HG03139 (cell line): ENCODE measurements around the gene NLN.
A peak's percentile ranks its signal among the peaks of the same experiment; 100 is the strongest.
"Not testable (repeated sequence)": the region's sequence is repeated elsewhere in the genome, so short reads cannot be mapped to it uniquely, and the experiment has no call there.

Experiments used
- ATAC-seq: cut with Tn5 transposase; IDR thresholded peaks from one replicate; pipeline ENCODE4 v1.9.1; 2021; ENCODE audit not compliant: unreplicated experiment

Gene NLN

DNA sequence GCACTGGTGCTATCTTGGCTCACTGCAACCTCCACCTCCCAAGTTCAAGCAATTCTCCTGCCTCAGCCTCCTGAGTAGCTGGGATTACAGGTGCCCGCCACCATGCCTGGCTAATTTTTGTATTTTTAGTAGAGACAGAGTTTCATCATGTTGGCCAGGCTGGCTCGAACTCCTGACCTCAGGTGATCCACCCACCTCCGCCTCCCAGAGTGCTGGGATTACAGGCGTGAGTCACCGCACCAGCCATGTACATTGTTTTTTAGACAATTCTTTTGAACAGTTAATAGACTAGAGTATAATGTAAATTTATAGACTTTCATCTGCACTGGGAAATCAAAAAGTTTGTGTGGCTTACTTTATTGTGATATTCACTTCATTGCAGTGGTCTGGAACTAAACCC lies 85.5 kb downstream of the NLN start:
- ATAC-seq: not testable (repeated sequence)

DNA sequence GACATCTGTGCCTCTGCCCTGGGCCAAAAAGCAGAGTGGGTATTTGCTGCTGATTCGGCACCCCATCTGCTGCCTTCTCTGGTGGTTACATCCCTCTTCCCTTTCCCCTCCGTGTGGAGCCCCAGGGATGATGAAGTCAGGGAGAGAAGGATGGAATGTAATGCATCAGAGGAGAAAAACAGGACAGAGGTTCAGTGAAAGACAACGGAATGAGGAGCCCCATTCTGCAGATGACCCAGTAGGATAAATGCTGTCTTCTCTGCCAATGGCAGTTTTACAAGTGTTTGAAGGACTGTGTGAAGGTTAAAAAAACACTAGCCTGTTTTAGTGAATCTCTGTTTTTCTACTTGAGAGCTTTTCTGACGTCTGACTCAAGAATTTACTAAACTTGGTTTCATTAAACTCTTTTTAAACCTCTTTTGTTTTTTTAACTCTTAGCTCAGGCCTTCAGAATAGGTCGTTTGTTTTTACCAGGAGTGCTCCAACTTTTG lies 86.3 kb downstream of the NLN start:
- ATAC-seq: no peak

GRCh38 chr5:65808818-65809217 lies 86.8 kb downstream of the NLN start:
- no peak for ATAC-seq

DNA sequence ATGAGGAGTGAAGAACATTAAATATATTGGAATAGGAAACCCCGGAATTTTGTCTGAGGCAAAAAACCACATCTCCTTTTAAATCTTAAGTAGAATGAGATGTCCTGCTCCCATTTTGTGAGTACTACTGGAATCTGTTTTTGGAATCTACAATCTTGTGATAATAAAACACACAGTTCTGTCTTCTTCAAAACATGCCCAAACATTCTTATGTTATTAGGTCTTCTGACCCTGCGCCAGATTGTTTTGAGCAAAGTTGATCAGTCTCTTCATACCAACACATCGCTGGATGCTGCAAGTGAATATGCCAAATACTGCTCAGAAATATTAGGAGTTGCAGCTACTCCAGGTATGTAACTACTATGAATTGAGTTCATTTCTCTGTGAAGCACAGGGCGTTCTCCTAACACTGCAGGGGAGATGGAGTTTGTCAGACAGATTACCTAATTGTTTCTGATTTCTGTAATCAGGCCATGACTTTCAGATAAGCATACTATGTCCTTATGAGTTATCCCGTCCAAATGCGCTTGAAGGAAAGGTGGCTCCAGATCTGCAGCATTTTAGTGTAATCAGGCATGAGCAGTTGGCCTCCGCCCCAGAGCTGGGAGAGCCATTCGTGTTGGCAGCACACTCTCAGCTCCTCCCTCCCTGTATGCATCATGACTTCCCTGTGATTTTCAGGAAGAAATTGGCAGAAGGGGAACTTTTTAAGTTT lies 88.0 kb downstream of the NLN start:
- no peak for ATAC-seq

DNA sequence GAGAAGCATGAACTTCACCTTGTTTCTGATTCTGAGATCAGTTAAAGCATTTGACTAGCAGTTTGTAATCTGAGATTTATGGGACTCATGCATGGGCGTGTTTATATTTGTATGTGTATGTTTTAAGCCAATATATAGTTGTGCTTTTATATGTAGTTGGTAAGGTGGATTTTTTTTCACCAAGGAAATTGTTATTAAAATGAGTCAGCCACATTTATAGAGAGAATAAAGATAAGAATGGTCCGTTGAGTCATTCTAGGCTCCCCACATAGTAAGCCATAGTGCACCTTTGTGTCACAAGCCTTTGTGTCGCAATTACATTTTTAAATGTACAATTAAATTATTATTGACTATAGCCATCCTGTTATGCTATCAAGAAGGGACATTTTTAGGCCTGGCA lies 89.0 kb downstream of the NLN start:
- ATAC-seq: no peak

DNA sequence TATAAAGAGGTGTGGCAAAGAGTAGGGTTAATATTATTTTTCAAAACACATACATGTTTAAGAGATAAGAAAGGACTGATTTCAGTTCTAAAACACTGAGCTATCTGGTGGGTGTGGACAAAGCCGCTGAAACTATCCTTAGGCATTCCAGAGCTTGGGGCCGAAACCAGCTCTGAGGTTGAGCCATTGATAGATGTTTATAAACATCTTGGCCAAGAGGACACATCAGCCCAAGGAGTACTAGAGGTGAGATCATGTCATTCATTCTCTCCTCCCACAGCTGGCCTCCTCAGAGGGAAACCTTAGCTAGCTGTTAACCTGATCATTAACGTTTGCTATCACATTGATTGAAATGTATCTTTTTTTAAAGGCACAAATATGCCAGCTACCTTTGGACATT lies 89.9 kb downstream of the NLN start:
- no peak for ATAC-seq

DNA sequence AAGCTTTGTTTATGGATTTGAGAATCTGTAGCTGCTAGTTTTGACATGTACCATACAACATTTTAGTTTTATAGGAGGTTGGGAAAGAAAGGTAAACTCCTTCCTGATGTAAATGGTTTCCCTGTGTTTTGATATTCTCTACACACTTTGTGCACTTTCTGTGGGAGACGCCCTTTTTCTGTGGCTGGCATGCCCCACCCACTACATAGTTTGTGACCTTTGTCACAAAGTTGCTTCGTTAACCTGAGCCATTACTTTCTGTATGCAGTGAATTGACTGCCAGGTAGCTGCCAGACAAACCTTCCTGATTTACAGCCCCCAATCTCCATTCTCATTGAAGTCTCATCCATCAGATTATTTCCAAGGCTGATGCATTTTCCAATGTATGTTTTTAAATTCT lies 90.6 kb downstream of the NLN start:
- ATAC-seq: no peak

DNA sequence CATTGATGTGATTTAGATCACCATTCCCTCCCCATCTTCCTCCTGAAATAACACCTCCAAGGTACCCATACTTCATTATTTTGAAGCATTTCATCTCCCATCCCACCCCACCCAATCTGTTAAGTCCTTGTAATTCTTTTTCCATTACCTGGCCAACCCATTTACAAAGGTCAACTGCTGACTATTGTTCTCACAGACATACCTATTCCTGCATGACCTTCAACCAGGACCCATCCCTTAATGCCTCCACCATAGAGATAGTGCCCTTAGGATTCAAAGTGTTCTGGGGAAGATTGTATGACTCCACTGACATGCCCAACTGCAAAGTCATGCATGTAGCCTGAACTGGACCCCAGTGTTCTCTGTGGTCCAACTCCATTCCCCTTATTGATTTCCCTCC lies 91.2 kb downstream of the NLN start:
- ATAC-seq: no peak

GRCh38 chr5:65815161-65815560 lies 93.2 kb downstream of the NLN start:
- ATAC-seq: no peak

DNA sequence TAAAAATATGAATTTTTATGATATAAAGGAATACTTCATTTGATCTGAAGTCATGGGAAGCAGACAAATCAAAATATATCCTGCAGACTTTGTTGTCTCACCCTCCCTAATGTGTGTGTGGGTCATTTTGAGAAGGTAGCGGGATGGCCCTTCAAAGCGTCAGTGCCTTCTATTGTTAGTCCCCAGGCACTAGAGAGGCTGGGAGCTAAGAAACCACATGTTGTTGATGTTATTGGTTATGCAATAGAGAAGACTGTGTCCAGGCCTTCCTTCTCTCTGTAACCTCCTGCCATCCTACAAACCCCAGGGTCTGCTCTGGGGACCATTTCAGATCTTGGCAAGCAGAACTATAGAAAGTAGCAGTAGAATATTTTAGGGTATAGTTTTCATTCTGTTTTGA lies 94.7 kb downstream of the NLN start:
- ATAC-seq: no peak

DNA sequence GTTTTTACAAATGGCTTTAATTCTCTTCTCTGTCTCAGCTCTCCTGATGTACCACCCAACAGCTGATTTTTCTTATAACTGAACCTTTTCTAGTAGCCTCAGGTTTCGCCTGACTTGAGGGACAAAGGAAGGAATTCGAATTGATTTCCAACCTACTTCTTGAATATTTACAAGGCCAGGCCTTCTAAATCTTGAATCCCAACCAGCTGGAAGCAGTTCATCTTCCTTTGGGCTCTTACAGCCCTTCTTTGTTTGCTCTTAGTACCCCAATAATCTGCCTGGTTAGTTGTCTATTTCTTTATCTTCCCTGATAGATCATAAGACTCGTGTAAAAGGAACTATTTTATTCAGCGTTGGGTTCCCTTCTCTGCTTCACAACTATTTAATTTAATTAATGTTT lies 95.9 kb downstream of the NLN start:
- no peak for ATAC-seq

DNA sequence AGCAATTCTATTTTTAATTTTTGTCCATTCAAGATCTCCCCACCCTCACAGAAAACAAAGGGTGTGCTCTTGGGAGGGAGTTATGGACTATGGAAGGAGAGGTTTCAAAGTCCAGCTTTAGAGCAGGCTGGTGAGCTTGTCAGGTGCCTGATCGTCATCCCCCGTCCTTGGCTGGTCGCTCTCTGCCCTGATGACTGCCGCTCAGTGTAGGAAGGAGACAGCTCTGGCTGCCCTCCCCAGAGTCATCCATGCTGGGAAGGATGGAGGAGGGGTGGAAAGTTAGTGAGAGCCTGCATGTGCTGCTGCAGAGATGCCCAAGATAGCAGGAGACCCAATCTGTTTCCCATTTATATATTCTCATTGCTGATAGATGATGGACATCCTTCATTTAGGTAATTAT lies 96.6 kb downstream of the NLN start:
- no peak for ATAC-seq

GRCh38 chr5:65819215-65819904 lies 97.4 kb downstream of the NLN start:
- ATAC-seq: no peak

- no peak for ATAC-seq
Observed at GRCh38 chr5:65819905-65820240, 97.9 kb downstream of the NLN start.

DNA sequence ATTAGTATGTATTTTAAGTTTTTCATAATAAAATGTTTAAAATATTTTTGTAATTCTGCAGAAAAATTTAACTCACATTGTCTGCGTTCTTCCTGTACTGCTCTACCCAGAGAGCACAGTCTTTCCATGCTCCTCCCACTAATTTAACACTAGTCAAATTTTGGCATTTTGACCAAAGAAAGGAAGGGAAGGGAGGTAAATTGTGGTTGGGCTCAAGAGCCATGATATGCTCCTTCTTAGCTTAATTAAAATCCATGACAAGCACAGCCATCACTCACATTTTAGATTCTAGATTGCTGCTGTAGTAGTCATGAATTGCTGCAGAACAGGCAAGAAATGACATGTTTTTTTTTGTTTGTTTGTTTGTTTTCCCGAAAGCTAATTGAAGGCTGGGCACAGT lies 98.4 kb downstream of the NLN start:
- ATAC-seq: no peak

- ATAC-seq: no peak
Observed at GRCh38 chr5:65821966-65822365, 100.0 kb downstream of the NLN start.

- no peak for ATAC-seq
Observed at GRCh38 chr5:65822710-65823109, 100.7 kb downstream of the NLN start.

GRCh38 chr5:65823204-65823603 lies 101.2 kb downstream of the NLN start:
- ATAC-seq: no peak

DNA sequence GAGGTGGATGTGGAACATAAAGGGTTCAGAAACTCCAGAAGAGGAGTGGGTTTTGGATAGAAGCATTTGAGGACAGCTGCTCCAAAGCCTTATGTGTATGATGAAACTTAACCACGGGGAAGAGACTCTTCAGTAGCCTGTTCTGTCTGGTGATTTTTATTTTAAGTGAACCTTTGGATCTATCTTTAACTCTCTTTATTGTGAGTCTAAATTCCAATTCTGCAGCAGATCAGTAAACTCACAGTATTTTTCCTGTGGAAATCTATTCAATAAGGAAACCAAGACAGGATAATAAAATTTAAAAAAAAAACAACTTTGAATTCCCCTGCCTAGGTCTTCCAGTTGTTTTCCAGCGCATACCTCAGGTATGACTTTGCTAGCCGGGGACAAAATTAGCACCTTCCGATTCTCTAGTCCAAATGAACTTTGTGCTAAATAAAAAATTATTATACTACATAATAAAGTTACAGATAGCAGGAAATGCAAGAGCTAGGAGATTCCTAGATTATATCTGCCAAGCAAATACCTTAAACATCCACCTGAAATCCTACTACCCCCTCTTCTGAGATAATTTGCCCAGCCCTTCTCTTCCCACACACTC lies 101.9 kb downstream of the NLN start:
- no peak for ATAC-seq

DNA sequence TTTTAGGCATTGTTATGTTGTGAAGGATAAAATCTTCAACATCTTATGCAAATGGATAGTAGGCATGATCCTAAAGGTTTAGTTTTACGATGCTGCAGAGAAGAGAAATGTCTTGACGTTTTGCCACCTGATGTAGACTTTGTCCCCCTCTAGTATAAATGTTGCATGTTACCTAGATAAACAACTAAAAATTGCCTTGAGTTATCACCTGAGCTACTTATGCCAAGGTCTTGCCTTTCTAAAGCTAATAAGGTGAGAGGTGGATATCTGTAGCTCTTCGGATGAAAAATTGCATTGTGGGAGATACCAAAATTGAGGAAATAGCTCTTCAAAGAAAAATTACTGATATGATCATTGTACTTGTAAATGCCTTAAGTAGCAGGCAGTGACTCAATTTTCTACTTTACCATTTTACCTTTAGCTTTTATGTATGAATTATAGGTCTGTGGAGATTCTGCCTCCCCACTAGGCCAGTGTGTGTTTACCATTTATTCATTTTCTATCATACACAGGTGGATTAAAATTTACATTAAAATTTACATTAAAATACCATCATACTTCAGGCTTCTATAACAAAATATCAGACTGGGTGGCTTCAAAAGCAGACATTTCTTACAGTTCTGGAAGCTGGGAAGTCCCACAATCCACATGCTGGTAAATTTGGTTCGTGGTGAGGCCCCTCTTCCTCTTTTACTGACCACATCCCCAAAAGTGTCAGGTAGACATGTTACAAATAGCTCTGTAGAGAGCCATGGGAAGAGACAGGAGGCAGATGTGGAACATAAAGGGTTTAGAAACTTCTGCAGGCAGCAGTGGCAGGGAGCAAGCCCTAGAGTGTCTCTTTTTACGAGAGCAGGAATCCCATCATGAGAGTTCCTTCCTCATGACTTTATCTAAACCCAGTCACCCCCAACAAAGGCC lies 103.7 kb downstream of the NLN start:
- peak; percentile 58 for ATAC-seq
